Stimulated activated CD8-positive, alpha-beta memory T cell treated with anti-CD3 and anti-CD28 coated beads, Interleukin-15, amount 100 ng/mL, for 48 hours (primary cell): ENCODE data around the gene NHS.

ENCODE experiments used
- DNase-seq, 2 donors: peaks; one replicate each; pipeline ENCODE4 v3.0.0-alpha.2; 2020; ENCODE audit warnings: low read depth in 2 of 2

NHS gene

DNA sequence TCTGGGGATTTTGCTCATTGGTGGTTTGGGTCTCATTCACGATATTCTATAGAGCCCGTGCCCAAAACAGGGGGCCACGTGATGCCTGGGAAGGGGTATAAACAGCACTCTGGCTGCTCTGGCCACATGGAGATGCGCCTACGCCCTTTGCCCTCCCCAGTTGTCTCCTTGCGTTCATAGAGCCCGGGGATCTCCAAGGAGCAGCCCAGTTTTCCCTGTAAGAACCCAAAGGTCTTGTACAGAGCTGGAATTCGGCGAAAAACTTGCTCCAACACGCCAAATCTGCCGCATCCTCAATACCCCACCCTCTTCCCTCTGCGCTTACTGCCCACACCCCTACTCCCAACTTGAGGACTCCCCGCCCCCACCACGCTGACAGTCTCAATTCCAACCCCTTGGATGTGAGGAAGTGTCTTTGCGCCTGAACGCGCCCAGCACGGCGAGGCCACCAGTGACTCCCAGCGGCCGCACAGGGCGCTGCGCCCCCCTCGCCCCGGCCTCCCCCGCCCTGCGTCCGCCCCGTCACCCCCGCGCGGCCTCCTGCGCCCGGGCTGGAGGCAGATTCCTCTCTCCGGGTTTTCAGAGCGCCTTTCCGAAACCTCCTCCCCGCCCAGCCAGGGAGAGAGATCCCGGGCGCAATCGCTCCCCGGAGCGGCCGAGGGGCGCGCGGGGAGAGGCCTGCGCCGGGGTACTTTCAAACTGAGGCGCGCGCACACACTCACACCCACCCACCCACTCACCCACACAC, at the start of gene NHS:
Gene NHS, plus strand, starts transcription at position 582 of the 748 bp plus-strand sequence. CDS start 558 bp downstream, outside the sequence.
- no peak for DNase-seq

DNA sequence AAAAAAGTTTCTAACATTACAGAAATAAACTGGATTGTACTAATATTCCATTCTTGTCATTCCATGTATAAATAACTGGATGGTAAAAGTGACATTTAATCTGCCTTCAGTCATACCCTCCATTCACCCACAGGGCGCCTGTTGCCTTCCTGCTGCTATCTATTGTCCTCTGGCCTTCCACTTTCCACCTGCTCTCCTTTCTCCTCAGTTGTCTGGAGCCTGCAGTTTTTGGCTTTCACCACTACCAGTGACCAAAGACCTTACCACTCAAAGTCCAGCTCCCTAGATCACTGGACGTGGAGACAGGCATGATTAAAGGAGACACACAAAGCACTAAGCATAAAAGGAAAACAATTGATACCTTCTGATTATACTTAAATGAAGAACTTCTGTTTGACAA, 46.2 kb upstream of the NHS start:
- no peak for DNase-seq

DNA sequence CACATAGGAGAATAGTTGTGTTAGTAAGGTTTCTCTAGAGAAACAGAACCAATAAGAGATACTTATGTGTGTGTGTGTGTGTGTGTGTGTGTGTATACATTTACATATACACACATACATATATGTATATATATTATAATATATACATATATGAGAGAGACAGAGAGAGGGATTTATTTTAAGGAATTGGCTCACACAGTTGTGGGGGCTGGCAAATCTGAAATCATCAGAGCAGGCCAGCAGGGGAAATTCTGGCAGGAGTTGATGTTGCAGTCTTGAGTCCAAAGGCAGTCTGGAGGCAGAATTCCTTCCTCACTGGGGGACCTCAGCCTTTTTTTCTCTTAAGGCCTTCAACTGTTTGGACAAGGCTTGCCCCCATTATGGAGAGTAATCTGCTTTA, 38.6 kb upstream of the NHS start:
- no peak for DNase-seq

DNA sequence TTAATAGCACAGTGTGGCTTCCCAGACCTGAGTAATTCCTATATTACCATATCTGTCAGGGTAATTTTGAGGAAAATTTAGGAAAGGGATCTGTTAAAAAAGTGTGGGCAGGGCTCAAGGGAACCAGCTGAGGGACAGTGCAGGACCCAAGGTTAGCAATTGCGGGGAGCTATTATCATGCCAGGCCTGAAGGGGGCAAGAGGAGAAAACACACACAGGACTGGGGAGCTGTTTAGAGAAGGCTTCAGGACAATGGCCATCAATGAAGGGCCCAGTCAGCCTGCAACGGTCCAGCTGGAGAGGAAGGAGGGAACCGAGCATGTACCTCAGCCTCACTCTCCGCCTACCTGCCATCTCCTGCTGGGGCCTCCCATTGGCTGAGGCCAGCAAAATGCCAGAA, 19.0 kb upstream of the NHS start:
- DNase-seq = no peak

DNA sequence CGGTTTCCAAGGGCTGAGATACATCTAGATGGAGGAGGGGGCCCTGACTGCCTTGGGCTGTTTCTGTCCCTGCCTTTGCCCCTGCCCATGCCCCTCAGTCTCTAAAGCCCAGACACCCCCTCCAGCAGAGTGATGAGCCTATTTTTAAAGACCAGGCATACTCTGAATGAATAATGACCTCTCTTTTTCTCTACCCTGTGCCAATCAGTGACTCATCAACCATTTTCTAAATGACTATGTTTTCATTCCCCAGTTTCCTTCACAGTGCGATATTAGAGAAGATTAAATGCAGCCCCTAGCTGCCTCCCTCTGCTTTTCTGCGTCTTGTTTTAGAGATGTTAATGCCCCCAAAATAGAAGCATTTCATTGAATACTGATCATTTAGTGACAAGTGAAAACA, 15.5 kb upstream of the NHS start:
- DNase-seq = no peak

DNA sequence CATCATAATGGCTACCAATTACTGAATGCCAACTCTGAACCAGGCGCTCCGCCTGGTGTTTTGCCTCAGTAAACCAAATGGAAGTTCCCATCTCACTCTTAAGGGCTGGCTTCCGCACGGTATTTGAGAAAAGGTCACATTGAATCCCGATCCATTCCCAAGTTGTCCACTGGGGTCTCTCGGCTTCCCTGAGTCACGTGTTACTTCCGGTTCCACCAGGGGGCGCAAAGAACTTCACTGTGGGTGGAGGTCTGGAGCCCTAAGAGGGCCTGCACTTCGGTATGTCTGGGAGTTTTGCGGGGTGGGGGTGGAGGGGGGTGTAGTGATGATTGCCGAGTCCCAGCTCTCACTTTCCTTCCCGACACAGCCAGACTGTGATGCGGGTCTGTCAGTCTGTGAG, 13.4 kb upstream of the NHS start:
- DNase-seq = no peak

DNA sequence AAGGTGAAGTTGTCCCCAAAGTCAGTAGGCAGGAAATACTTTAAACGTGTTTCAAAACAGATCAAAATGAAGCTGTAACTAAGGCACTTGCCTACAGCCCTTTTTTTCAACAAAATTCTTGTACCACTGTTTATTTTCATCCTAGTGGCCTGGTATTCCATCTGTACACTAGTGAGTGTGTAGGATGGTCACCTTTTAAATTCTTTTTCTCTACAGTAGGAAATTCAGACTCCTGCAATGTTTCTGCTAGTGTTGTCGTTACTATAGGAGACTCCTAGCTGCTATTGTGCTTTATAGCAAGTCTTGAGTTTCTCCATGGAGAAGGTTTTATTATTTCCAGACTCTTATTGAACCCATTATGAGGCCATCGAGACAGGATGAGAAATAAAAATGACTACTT, 7.0 kb upstream of the NHS start:
- no peak for DNase-seq

DNA sequence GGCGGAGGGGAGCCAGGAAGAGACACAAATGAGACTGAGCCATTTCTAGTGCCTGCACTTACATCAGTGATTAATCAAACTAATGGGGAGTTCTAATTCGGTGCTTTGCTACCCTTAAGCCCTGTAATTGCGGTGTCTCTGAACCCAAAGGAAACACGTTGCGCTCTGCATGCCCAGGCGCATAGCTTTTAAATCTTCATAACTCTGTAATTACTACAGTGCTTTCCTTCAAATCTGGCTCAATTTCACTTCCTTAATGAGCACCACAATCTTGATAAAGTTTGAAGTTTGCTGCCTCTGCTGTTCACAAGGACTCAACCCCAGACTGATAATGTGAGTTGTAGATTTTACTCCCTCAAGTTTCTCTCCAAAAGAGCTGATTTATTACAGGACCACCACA, 5.7 kb upstream of the NHS start:
- no peak for DNase-seq

DNA sequence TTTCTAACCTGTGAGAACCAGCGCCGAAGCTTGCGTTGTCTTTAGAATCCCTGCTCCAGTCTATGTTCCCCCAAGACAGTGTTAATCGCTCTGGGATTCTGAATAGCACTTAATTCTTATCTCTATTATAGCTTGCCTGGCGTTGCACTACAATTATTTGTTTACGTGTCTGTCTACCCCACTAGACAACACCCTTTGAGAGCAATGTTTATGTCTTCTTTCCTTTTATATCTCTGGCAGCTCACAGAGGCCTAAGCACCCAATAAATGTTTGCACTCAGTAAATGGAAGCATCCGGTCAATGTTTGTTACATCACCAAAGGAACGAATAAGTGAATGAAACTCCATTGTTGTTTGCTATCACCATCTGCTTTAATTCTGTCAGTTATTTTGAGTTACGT, 4.8 kb upstream of the NHS start:
- no peak for DNase-seq

DNA sequence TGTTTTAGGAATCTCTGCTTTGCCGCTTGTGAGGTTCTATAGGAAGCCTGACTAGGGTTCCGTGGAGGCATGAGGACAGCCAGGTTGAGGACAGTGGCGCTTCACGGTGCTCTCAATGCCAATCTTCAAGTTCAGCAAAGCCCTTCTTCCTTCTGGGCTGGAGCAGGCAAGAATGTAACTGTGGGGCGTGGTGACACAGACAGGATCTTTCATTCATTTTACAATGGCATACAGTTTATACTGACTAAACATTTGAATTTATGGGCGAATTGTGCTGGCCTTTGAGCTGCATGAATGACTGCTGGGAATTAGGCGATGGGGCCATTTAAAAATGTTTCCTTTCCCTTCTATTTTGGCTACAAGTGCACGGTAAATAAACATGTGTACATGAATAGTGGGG, 2.9 kb upstream of the NHS start:
- no peak for DNase-seq

DNA sequence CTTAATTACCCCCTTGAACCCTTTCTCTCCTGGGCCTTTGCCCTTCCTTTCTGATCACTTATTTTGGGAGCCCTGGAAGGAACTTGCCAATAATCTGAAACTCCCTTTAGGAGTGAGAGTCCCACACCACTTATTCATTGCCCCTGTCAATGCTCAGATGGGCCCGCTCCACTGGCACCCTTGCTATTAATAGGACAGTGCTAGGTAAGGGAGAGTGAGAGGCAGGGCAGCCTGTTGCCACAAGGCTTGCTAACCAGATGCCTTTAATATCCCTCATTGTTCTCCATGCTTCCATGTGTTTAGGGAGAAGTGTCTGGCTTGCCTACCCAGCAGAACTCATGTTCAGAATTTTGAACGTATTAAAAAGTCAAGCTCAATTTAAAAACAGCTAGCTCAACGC, 1.7 kb upstream of the NHS start:
- no peak for DNase-seq

DNA sequence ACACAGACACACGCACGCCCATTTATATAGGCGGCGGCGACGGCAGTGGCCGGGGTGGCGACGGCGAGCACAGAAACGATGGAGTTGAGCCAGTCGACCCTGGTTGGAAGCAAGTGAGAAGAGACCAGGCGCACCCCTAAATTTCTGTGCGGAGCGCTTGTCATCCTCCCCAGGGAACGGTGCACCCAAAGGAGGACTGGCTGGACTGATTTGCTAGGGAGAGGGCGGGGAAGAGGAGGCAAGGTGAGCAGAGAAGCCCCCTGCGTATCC, 302 bp downstream of the NHS start:
- no peak for DNase-seq

DNA sequence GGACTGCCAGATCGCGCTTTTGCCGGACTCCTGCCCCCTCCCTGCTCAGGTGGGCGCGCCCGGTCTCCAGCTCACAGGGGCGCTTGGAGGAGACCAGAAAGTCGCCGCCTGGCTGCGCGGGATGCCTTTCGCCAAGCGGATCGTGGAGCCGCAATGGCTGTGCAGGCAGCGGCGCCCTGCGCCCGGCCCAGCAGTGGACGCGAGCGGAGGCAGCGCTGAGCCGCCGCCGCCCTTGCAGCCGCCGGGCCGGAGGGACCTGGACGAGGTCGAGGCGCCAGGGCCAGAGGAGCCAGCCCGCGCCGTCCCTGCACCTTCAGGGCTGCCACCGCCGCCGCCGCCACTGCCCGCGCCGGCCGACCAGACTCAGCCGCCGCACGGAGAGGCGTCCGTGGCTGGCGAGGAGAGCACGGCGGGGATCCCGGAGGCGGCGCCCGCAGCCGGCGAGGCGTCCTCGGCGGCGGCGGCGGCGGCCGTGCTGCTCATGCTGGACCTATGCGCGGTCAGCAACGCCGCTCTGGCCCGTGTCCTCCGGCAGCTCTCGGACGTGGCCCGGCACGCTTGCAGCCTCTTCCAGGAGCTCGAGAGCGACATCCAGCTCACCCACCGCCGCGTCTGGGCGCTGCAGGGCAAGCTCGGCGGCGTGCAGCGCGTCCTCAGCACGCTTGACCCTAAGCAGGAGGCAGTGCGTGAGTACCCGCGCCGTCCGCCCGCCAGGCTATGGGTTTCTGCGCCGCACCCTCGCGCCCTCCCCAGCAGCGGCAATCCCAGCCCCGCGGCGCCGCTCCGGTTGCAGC, 834 bp downstream of the NHS start:
- no peak for DNase-seq

DNA sequence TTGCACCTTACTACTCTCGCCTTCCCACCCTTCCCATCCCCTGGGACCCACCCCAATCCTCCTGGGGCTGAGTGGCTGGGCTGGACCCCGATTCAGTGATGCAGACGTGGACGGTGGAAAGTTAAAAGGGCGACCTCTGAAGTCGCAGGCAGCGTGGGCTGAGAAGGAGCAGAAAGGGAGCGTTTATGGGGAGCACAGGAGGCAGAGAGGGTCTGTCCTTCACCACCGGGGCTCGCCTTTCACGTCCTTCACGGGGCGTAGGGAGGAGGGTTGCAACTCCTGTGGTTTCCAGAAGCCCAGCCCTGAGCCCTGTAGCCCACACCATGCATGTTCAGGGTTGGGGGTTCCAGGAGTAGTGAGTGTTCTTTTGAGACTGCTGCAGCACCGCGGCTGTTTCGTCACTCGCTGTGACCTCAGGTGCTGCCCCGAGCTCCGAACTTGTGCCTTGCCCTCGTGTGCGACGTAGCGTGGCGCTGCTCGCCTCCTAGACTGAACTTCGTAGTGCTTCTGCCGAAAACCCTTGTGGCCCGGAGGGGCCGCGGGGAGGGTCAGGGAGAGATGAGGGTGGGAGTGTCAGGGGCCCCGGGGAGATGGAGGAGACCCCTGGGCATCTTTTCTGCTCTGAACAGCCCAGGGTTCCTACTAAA, 1.6 kb downstream of the NHS start:
- no peak for DNase-seq

DNA sequence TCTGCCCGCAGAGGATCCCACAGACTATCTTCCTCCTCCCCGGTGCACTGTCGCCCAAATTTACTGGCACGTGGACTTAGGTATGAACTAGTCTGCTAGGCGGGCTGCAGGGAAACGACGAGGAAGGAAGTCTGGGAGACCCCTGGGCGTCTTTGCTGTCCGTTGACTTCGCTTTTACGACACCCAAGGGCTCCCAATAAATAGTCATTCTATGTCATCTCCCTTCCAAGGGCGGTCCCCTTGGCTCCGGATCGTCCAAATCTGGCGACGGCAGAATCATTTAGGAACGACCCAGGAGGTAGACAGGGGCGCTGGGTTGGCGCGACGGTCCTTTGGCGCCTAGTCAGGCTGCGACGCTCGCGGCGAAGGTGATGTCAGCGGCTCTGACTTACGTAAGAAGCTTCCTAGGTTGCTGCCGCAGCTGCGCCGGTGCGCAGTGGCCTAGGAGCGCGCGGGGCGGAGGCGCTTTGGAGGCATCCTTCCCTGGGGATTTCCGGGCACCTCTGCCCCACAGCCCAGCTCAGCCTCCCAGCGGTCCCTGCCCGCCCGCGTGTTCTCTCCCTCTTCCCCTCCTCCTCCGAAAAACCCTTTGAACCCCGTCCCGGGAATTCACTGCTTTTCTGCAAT, 2.2 kb downstream of the NHS start:
- DNase-seq = peak in 1 of 2 donors; percentile 25

DNA sequence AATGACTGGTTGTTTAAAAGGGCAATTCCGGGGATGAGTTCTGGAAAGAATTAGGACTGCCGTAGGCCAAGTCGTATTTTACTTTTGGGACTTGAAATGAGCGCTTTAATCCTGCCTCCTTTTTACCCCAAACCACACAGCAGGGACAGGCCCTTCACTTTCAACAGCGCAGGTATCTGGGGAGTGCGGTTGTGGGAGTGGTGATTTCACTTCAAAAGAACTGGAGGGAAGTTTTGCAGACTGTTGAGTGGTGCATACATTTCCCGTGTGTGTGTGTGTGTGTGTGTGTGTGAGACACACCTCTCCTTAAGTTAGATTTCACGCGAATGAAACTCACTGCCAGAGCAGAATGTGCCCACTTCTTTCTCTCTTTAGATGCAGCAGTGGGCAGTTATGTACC, 2.8 kb downstream of the NHS start:
- peak in 1 of 2 donors; percentile 33 for DNase-seq

DNA sequence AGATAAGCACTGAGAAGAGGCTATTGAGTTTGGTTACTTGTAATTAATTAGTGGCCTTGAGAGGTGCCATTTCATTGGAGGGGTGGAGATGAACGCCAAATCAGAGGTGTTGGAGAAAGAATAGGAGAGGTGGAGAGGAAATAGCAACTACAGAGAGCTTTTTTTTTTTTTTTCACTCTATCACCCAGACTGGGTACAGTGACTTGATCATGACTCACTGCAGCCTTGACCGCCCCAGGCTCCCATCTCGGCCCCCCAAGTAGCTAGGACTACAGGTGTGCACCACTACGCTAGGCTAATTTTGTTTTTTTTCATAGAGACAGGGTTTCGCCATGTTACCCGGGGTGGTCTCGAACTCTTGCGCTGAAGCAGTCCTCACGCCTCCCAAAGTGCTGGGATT, 5.2 kb downstream of the NHS start:
- DNase-seq = no peak

DNA sequence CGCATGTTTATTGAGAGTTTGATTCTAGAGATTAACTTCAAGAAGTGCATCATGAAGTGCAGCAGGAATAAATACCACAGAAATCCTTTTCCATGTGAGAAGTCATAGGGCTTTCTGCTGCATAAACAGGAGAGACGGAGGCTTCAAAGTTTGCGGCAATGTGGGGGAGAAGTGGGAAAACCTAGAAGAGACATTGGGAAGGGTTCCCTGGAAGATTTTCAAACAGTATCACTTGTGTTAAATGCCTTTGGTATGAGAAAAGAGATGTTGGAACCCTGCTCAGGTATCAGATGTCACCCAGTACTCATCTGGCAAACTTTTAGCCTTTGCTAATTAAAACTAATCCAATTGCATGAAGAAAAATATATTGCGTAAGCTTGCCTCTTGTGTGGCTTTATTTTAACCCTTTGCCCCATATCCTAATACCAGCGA, 15.4 kb downstream of the NHS start:
- DNase-seq = no peak

DNA sequence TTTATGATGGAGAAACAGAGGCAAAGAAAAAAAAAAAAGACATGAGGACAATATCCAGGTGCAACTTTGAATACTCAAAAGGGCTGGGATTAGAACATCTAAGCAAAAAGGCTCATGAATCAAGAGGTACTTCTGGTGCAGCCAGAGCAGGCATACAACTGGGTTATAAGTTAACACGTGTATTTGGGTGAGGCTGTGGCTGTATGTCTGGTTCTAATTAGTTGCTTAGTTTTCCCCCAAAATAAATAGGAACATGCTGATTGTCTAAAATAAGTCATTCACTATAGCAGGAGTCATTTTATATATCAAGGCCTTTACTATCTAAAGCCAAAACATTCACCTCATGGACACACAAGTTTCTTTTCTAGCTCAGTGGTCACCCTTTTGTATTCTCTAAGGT, 20.2 kb downstream of the NHS start:
- no peak for DNase-seq

DNA sequence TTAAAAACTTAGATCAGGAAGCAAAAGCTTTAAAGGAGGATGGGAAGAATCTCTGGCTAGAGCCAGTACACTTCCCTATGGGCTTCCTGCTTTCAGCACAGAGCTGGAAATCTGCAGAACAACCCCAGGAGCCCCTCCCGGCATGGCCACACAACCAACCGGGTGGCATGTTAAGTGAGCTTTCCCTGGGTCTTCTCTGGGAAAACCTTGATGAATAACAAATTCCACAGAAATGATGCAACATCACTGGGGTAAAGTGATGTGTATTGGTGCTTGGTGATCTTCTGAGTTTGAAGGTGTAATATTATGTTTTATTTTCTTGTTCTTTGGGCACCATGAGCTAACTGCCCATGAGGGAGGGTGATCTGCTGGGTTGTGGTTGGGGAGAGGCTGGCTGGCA, 22.1 kb downstream of the NHS start:
- DNase-seq = no peak

DNA sequence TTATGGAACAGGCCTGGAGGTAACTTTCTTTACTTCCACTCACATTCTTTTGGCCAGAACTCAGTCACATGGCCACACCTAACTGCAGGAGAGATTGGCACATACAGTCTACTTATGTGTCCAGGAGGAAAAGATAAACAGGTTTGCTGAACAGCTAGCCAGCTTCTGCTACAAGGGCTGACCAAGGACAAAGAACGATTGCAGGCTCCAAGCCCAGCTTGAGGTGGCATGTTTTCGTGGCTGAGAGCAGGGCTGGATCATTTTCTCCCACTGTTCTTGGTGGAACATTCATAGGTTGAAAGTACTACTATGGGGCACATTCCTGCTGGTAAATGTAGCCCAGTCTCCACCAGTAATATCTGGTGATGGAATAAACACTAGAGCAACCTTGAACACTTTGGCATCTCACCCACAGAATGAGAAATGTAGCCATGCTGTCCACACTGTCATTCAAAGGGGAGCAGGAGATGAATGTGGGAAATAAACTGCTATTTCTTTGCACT, 28.2 kb downstream of the NHS start:
- DNase-seq = no peak

DNA sequence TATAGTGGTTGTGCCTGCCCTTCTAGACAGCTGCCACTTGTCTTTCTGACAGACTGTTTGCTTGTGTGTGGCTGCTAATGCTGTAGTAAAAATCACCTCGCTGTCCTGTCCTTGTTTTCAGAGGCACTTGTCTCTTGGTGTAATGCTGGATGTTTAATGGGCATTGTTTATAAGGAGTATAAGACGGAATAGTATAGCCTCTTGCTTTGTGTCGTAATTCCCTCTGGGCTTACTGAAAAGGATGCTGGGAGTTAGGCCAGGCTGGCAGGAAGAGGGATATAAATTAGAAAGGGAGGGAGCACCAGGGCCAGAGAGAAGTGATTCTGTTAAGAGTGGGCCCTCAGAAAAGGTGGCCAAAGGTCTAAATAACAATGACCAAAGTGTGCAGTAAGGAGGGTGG, 29.0 kb downstream of the NHS start:
- no peak for DNase-seq
